CD4-positive, alpha-beta T cell treated with Interleukin-21 for 1 hour (primary cell): Measurements from ENCODE around the gene PACSIN3.
A peak's percentile ranks its signal among the peaks of the same experiment; 100 is the strongest.

ENCODE experiments used
- DNase-seq: peaks from one replicate; pipeline ENCODE4 v3.0.0-alpha.2; 2020

The PACSIN3 gene

GRCh38 chr11:47175746-47176327 lies 10.4 kb downstream of the PACSIN3 start:
- no peak for DNase-seq

GRCh38 chr11:47172740-47173336 lies 13.4 kb downstream of the PACSIN3 start:
- DNase-seq, result no peak

- no peak for DNase-seq
These were observed 14.4 kb downstream of the PACSIN3 start for GRCh38 chr11:47171856-47172255.

GRCh38 chr11:47171061-47171838 lies 15.0 kb downstream of the PACSIN3 start:
- no peak for DNase-seq

- no peak for DNase-seq
These were observed 19.9 kb downstream of the PACSIN3 start for GRCh38 chr11:47166368-47166767.

- DNase-seq, result no peak
These were observed 20.9 kb downstream of the PACSIN3 start for GRCh38 chr11:47165253-47165840.

GRCh38 chr11:47164321-47164720 lies 21.9 kb downstream of the PACSIN3 start:
- no peak for DNase-seq

GRCh38 chr11:47163898-47164297 lies 22.3 kb downstream of the PACSIN3 start:
- DNase-seq, result no peak

GRCh38 chr11:47163193-47163592 lies 23.0 kb downstream of the PACSIN3 start:
- no peak for DNase-seq

- no peak for DNase-seq
These were observed 23.8 kb downstream of the PACSIN3 start for GRCh38 chr11:47162426-47162825.

- DNase-seq, result no peak
These were observed 24.3 kb downstream of the PACSIN3 start for GRCh38 chr11:47161890-47162289.

- peak; percentile 60 for DNase-seq
These were observed 24.9 kb downstream of the PACSIN3 start for GRCh38 chr11:47161134-47161854.

GRCh38 chr11:47160753-47161133 lies 25.5 kb downstream of the PACSIN3 start:
- no peak for DNase-seq

- DNase-seq, result no peak
These were observed 28.0 kb downstream of the PACSIN3 start for GRCh38 chr11:47158242-47158641.

- no peak for DNase-seq
These were observed 28.4 kb downstream of the PACSIN3 start for GRCh38 chr11:47157805-47158204.

- no peak for DNase-seq
These were observed 29.3 kb downstream of the PACSIN3 start for GRCh38 chr11:47156951-47157350.

- no peak for DNase-seq
These were observed 29.9 kb downstream of the PACSIN3 start for GRCh38 chr11:47156333-47156732.

- no peak for DNase-seq
These were observed 30.4 kb downstream of the PACSIN3 start for GRCh38 chr11:47155879-47156278.

- peak; percentile 35 for DNase-seq
These were observed 31.3 kb downstream of the PACSIN3 start for GRCh38 chr11:47154616-47155570.

GRCh38 chr11:47152953-47153950 lies 33.0 kb downstream of the PACSIN3 start:
- DNase-seq, result peak; percentile 49
